ENCODE measurements around the gene ATPAF1. TPM values are rescaled to one million over a fixed set of nuclear protein-coding genes. Genes with fewer than 3 reads are reported as not detected.

The ATPAF1 gene
- total RNA-seq, 4 donors from 2014 or later: 14.0 to 46.8 (median 34.8) TPM

- Histone ChIP-seq H3K27me3 (no peaks in the 10 kb centered on the region), H3K4me1 (peaks cover 0 to 44% (median 9%) of the 10 kb centered on the region in 4 donors), H3K36me3 (peaks cover 0 to 9% (median 0%) of the 10 kb centered on the region in 3 donors), H3K9me3 (no peaks in the 10 kb centered on the region), H3K4me3 (peak overlapping the region; percentile 63 to 98 (median 76)), H3K27ac (peak overlapping the region; percentile 83 to 95 (median 92))
- DNase-seq: peak in 1 of 3 donors; percentile 29
- TF ChIP-seq CTCF (IDR thresholded peaks at IDR 0.05): no peak
- TF ChIP-seq POLR2A (IDR thresholded peaks at IDR 0.05): no peak
Observed at GRCh38 chr1:46617108-46617800, 50.9 kb downstream of the ATPAF1 start.

GRCh38 chr1:46616277-46617107 lies 51.7 kb downstream of the ATPAF1 start, which contains the start of gene MOB3C:
TSS of gene MOB3C (minus strand) at chr1:46616811. CDS start at chr1:46613321, 3,490 bp downstream.
- no peaks in the 10 kb centered on the region for H3K27me3 ChIP-seq
- H3K9me3 ChIP-seq: no peaks in the 10 kb centered on the region
- H3K4me3 ChIP-seq: peak within 1 kb of the TSS; percentile 63 to 98 (median 76)
- peak in 2 of 6 experiments; percentile 3 to 8 for TF ChIP-seq CTCF (IDR thresholded peaks at IDR 0.05)
- TF ChIP-seq POLR2A (IDR thresholded peaks at IDR 0.05): peak; percentile 60 to 69
- peaks cover 0 to 15% (median 0%) of the 10 kb centered on the region in 3 donors for H3K36me3 ChIP-seq
- peak within 1 kb of the TSS; percentile 83 to 95 (median 92) for H3K27ac ChIP-seq
- peak; percentile 74 to 88 (median 86) for DNase-seq
- H3K4me1 ChIP-seq: peaks cover 0 to 51% (median 9%) of the 10 kb centered on the region in 4 donors

GRCh38 chr1:46615735-46616134 lies 52.4 kb downstream of the ATPAF1 start:
- peaks cover 0 to 15% (median 0%) of the 10 kb centered on the region in 3 donors for H3K36me3 ChIP-seq
- no peaks in the 10 kb centered on the region for H3K27me3 ChIP-seq
- peaks cover 0 to 51% (median 9%) of the 10 kb centered on the region in 4 donors for H3K4me1 ChIP-seq
- no peaks in the 10 kb centered on the region for H3K9me3 ChIP-seq
- no peak for TF ChIP-seq CTCF (IDR thresholded peaks at IDR 0.05)
- no peak for TF ChIP-seq POLR2A (IDR thresholded peaks at IDR 0.05)
- peak in 1 of 3 donors; percentile 48 for DNase-seq
- H3K4me3 ChIP-seq: peak overlapping the region; percentile 63 to 98 (median 76)
- H3K27ac ChIP-seq: peak overlapping the region; percentile 83 to 95 (median 92)

GRCh38 chr1:46615088-46615487 lies 53.1 kb downstream of the ATPAF1 start:
- peak overlapping the region in 1 of 4 donors; percentile 28 for H3K27ac ChIP-seq
- peaks cover 0 to 51% (median 9%) of the 10 kb centered on the region in 4 donors for H3K4me1 ChIP-seq
- no peaks in the 10 kb centered on the region for H3K27me3 ChIP-seq
- H3K4me3 ChIP-seq: peak overlapping the region in 2 of 4 donors; percentile 63 to 79
- DNase-seq: peak in 1 of 3 donors; percentile 36
- TF ChIP-seq CTCF (IDR thresholded peaks at IDR 0.05) (no peak), POLR2A (IDR thresholded peaks at IDR 0.05) (no peak)
- peaks cover 0 to 15% (median 0%) of the 10 kb centered on the region in 3 donors for H3K36me3 ChIP-seq
- no peaks in the 10 kb centered on the region for H3K9me3 ChIP-seq

GRCh38 chr1:46614604-46614984 lies 53.6 kb downstream of the ATPAF1 start:
- no peaks in the 10 kb centered on the region for H3K27me3 ChIP-seq
- DNase-seq: peak in 1 of 3 donors; percentile 21
- H3K36me3 ChIP-seq: peaks cover 0 to 18% (median 0%) of the 10 kb centered on the region in 3 donors
- H3K4me1 ChIP-seq: peaks cover 0 to 51% (median 9%) of the 10 kb centered on the region in 4 donors
- no peak for TF ChIP-seq POLR2A (IDR thresholded peaks at IDR 0.05)
- TF ChIP-seq CTCF (IDR thresholded peaks at IDR 0.05): no peak
- peak overlapping the region in 3 of 4 donors; percentile 28 to 57 (median 38) for H3K27ac ChIP-seq
- no peak overlapping the region for H3K4me3 ChIP-seq
- no peaks in the 10 kb centered on the region for H3K9me3 ChIP-seq
